Gastrocnemius medialis (tissue), 4 donors: ENCODE results near the gene SCTR. TPM values are rescaled to one million over a fixed set of nuclear protein-coding genes. Genes with fewer than 3 reads are reported as not detected.

ENCODE experiments used
- ATAC-seq, 2 donors: fragments of 150-250 bp; one replicate each; pipeline ENCODE4 v1.9.1; 2016
- DNase-seq, 2 donors: peaks; one replicate each; pipeline ENCODE4 v3.0.0-alpha.2; 2019
- H3K27ac ChIP-seq, 4 donors: fragments of 200-600 bp; sonication (generic); 1 replicate in 1 of 4; 2 replicates in 3 of 4; pipeline ENCODE4 v1.5.1; 2016 to 2018; ENCODE audit warnings: mild to moderate bottlenecking in 2 of 4, moderate library complexity in 1 of 4
- H3K27me3 ChIP-seq, 3 donors: fragments of 200-600 bp; sonication (generic) in 2 of 3; 1 replicate in 1 of 3; 2 replicates in 2 of 3; pipeline versions ENCODE4 v1.5.1 to v1.6.0; 2016 to 2019; ENCODE audit warnings: mild to moderate bottlenecking in 1 of 3, moderate library complexity in 1 of 3
- H3K36me3 ChIP-seq, 2 donors: fragments of 200-600 bp; sonication (generic) in 1 of 2; one replicate each; pipeline ENCODE4 v1.5.1; 2017 to 2018
- H3K4me1 ChIP-seq, 2 donors: fragments of 200-600 bp; sonication (generic) in 1 of 2; one replicate each; pipeline ENCODE4 v1.5.1; 2016 to 2017; ENCODE audit warnings: mild to moderate bottlenecking in 2 of 2
- H3K4me3 ChIP-seq, 4 donors: fragments of 200-600 bp; sonication (generic) in 3 of 4; 1 replicate in 1 of 4; 2 replicates in 3 of 4; pipeline ENCODE4 v1.5.1; 2016 to 2019; ENCODE audit warnings: mild to moderate bottlenecking in 2 of 4
- H3K9me3 ChIP-seq, 3 donors: fragments of 200-600 bp; sonication (generic) in 2 of 3; 1 replicate in 1 of 3; 2 replicates in 2 of 3; pipeline ENCODE4 v1.5.1; 2016 to 2019
- CTCF ChIP-seq, 5 experiments: fragments of 450-650 bp in 3 of 5; fragments of 200-600 bp in 2 of 5; sonication (generic) in 2 of 5; IDR thresholded peaks in 4 of 5; conservative IDR thresholded peaks in 1 of 5; 1 replicate in 4 of 5; 2 replicates in 1 of 5; pipeline ENCODE4 v1.5.1; 2016 to 2019; ENCODE audit warnings: antibody characterized with exemption in 5 of 5, mild to moderate bottlenecking in 3 of 5, moderate library complexity in 3 of 5
- POLR2A ChIP-seq, 2 donors: fragments of 450-650 bp; IDR thresholded peaks; one replicate each; pipeline ENCODE4 v1.6.1; 2017; ENCODE audit warnings: antibody characterized with exemption in 2 of 2, mild to moderate bottlenecking in 2 of 2, moderate library complexity in 2 of 2
- in situ Hi-C, 4 donors: fragments of 200-750 bp; cut with MboI; loops; one replicate each; pipeline versions ENCODE4 v1.15.0 to v1.8.0; 2017; ENCODE audit warnings: low sequenced_read_pairs in 4 of 4
- intact Hi-C: fragments of 100-400 bp; cut with DNase I; formaldehyde crosslinking; loops from one replicate; pipeline ENCODE4 v1.15.1; 2023; ENCODE audit warnings: low total_unique reads
- total RNA-seq, 4 donors: library from RNA; depleted of rRNA; stranded (reverse); fragments of >200 nt; gene quantifications; one replicate each; pipeline versions ENCODE4 v1.1.0 to v1.2.3, GENCODE V29; 2016

SCTR gene
- total RNA-seq, 4 donors from 2014 or later, result not detected

DNA sequence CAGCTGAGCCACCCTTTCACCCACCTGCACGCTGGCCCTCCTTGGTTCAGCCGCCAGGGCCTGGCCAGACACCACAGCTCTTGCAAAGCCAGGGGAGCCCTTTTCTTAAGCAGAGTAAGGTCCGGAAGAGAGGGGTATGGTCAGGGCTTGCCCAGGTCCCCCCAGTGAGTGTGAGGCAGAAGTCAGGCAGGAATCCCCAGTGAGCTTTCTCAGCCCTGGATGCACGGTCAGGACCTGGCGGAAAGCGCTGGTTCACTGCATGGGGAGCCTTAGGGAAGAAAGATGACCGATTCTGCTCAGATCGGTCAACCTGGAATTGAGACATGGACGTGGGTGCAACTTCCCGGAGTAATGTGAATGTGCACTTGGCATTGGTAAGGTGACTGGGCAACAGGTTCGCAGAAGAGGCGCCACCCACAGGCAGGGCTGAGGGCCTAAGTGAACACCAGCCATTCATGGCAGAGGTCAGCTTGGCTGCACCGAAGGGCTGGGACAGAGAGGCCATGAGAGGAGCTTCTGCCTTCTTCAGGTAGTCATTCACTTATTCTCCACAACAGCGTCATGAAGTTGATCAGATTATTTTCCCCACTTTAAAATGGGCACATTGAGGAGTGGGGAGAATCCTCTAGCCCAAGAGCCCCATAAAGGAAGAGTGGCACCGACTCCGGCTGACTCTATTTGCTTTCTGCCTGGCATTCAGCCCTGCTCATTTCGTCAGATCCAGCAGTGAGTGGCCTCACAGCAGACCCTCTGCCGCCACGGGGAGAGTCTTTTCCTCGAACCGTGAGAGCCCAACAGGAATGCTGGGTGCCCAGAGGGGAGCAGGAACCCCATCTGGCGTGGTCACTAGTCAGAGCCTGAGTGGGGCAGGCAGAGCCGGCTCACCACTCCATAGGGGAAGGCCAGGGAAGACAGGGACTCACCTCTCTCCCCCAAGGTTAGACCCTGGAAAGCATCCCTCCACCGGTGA, 35.8 kb downstream of the SCTR start:
- intact Hi-C loops, result loop anchor here (5.0 to 10.0 kb wide), 3 partner anchors 121 to 254 kb away; partner anchors contain the start of genes C2orf76 and DBI
- ATAC-seq (no peak), DNase-seq (no peak)
- no peaks in the 10 kb centered on the region for H3K27me3 ChIP-seq
- in situ Hi-C loops, result no loop called here
- H3K36me3 ChIP-seq, result no peaks in the 10 kb centered on the region
- peak overlapping the region in 1 of 4 donors; percentile 88 for H3K27ac ChIP-seq
- H3K4me1 ChIP-seq, result peaks cover 36 to 69% of the 10 kb centered on the region in 2 donors
- no peaks in the 10 kb centered on the region for H3K9me3 ChIP-seq
- TF ChIP-seq CTCF (IDR thresholded peaks at IDR 0.05 in 4 of 5, conservative IDR thresholded peaks at IDR 0.05 in 1 of 5), result no peak
- TF ChIP-seq POLR2A (IDR thresholded peaks at IDR 0.05), result no peak
- no peak overlapping the region for H3K4me3 ChIP-seq

- in situ Hi-C loops, result no loop called here
- Histone ChIP-seq H3K36me3 (no peaks in the 10 kb centered on the region), H3K9me3 (no peaks in the 10 kb centered on the region), H3K27ac (peak overlapping the region in 3 of 4 donors; percentile 72 to 88 (median 82)), H3K4me3 (no peak overlapping the region), H3K4me1 (peaks cover 44 to 77% of the 10 kb centered on the region in 2 donors), H3K27me3 (no peaks in the 10 kb centered on the region)
- intact Hi-C loops, result loop anchor here (5.0 to 10.0 kb wide), 3 partner anchors 120 to 253 kb away; partner anchors contain the start of genes C2orf76 and DBI
- TF ChIP-seq CTCF (IDR thresholded peaks at IDR 0.05 in 4 of 5, conservative IDR thresholded peaks at IDR 0.05 in 1 of 5) (no peak), POLR2A (IDR thresholded peaks at IDR 0.05) (no peak)
- ATAC-seq (no peak), DNase-seq (no peak)
Observed at GRCh38 chr2:119487434-119488244, 36.6 kb downstream of the SCTR start.

DNA sequence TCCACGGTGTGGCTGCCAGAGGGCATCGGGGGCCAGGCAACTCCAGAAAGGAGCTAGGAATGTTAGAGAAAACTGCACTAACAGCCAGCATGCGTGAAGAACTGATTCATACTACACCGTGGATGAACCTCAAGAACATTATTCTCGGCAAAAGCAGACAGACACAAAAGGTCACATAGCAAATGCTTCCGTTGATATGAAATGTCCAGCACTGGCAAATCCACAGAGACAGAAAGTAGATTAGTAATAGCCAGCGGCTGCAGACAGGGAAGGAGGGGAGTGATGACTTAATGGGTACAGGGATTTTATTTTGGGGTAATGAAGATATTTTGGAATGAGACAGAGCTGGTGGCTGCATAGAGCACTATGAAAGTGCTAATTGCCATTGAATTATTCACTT, 37.4 kb downstream of the SCTR start:
- in situ Hi-C loops (no loop called here), intact Hi-C loops (loop anchor here (5.0 to 10.0 kb wide), 3 partner anchors 120 to 252 kb away; partner anchors contain the start of genes C2orf76 and DBI)
- H3K27ac ChIP-seq, result peak overlapping the region; percentile 72 to 88 (median 80)
- DNase-seq (no peak), ATAC-seq (peak in 1 of 2 donors; percentile 15)
- H3K36me3 ChIP-seq, result no peaks in the 10 kb centered on the region
- H3K9me3 ChIP-seq, result no peaks in the 10 kb centered on the region
- no peaks in the 10 kb centered on the region for H3K27me3 ChIP-seq
- no peak overlapping the region for H3K4me3 ChIP-seq
- no peak for TF ChIP-seq CTCF (IDR thresholded peaks at IDR 0.05 in 4 of 5, conservative IDR thresholded peaks at IDR 0.05 in 1 of 5)
- no peak for TF ChIP-seq POLR2A (IDR thresholded peaks at IDR 0.05)
- peaks cover 52 to 79% of the 10 kb centered on the region in 2 donors for H3K4me1 ChIP-seq

GRCh38 chr2:119486196-119486827, 38.0 kb downstream of the SCTR start:
- in situ Hi-C loops (no loop called here), intact Hi-C loops (loop anchor here (5.0 to 10.0 kb wide), 3 partner anchors 119 to 252 kb away; partner anchors contain the start of genes C2orf76 and DBI)
- H3K27ac ChIP-seq, result peak overlapping the region; percentile 72 to 88 (median 80)
- no peaks in the 10 kb centered on the region for H3K27me3 ChIP-seq
- H3K36me3 ChIP-seq, result no peaks in the 10 kb centered on the region
- peaks cover 53 to 76% of the 10 kb centered on the region in 2 donors for H3K4me1 ChIP-seq
- H3K9me3 ChIP-seq, result no peaks in the 10 kb centered on the region
- TF ChIP-seq POLR2A (IDR thresholded peaks at IDR 0.05), result no peak
- TF ChIP-seq CTCF (IDR thresholded peaks at IDR 0.05 in 4 of 5, conservative IDR thresholded peaks at IDR 0.05 in 1 of 5), result no peak
- no peak overlapping the region for H3K4me3 ChIP-seq
- ATAC-seq, result no peak
- DNase-seq, result no peak
